Kidney (tissue), 14 donors: ENCODE measurements around the gene KCNT1. TPM values are rescaled to one million over a fixed set of nuclear protein-coding genes. Genes with fewer than 3 reads are reported as not detected.

Experiments
- DNase-seq, 5 donors: peaks; one replicate each; pipeline ENCODE4 v3.0.0-alpha.2; 2013 to 2020
- FAIRE-seq: peaks from 2 replicates; lab custom pipeline; 2012; peaks lifted over from hg19 to GRCh38; lab: Jason Lieb, UNC
- H3K27ac ChIP-seq, 2 donors: one replicate each; pipeline ENCODE4 v1.7.0; 2013; ENCODE audit warnings: low read depth in 2 of 2, low read length in 2 of 2, inconsistent platforms in 1 of 2
- H3K27me3 ChIP-seq: one replicate; pipeline ENCODE4 v1.7.1; 2013; ENCODE audit warnings: low read length, inconsistent platforms; ENCODE audit not compliant: control insufficient read depth, insufficient read depth
- H3K36me3 ChIP-seq, 3 donors: one replicate each; pipeline versions ENCODE4 v1.7.0 to v1.7.1; 2013; ENCODE audit warnings: low read length in 3 of 3, control low read depth in 1 of 3, inconsistent platforms in 1 of 3; ENCODE audit not compliant: insufficient read depth in 3 of 3, control insufficient read depth in 2 of 3
- H3K4me1 ChIP-seq, 3 donors: one replicate each; pipeline versions ENCODE4 v1.7.0 to v1.7.1; 2013; ENCODE audit warnings: low read length in 3 of 3, inconsistent platforms in 1 of 3, low read depth in 1 of 3; ENCODE audit not compliant: control insufficient read depth in 2 of 3, insufficient read depth in 2 of 3
- H3K4me3 ChIP-seq, 3 donors: one replicate each; pipeline versions ENCODE4 v1.7.0 to v1.8.1; 2013; ENCODE audit warnings: low read length in 3 of 3, control low read depth in 1 of 3, inconsistent platforms in 1 of 3
- H3K9ac ChIP-seq, 3 donors: one replicate each; pipeline versions ENCODE4 v1.7.0 to v1.7.1; 2013; ENCODE audit warnings: low read length in 3 of 3, control low read depth in 1 of 3, inconsistent platforms in 1 of 3
- H3K9me3 ChIP-seq, 3 donors: one replicate each; pipeline versions ENCODE4 v1.7.0 to v1.7.1; 2013; ENCODE audit warnings: low read length in 3 of 3, control low read depth in 1 of 3, inconsistent platforms in 1 of 3; ENCODE audit not compliant: control insufficient read depth in 2 of 3, insufficient read depth in 1 of 3
- CTCF ChIP-seq: IDR thresholded peaks from 3 replicates; pipeline ENCODE4 v1.5.1; 2012; ENCODE audit warnings: mild to moderate bottlenecking, moderate library complexity, borderline replicate concordance; ENCODE audit not compliant: insufficient read depth; ENCODE audit errors: extremely low read depth
- intact Hi-C: fragments of 100-400 bp; cut with DNase I; formaldehyde crosslinking; loops from one replicate; pipeline ENCODE4 v1.11.1; 2022
- polyA plus RNA-seq: library from polyadenylated mRNA; stranded (reverse); fragments of 350-450 nt; fragmentation: Illumina TruSeq; extraction: RNeasy Lipid Tissue Mini Kit (QIAGEN cat#74804); gene quantifications from one replicate; pipeline ENCODE4 v1.2.3, GENCODE V29; 2014; ENCODE audit warnings: low read depth, low replicate concordance; ENCODE audit not compliant: insufficient read depth
- total RNA-seq: library from RNA; stranded (reverse); fragmentation: NEBNext Ultra II Directional; extraction: Animal tissue kit (Norgen Biotek cat#: 25700); gene quantifications from one replicate; pipeline ENCODE4 v1.2.1, GENCODE V29; 2021
- donor health status: control.
- donor health status: control.
- donor health status: control.
- donor health status: control.
- donor health status: control.
- donor health status: DM: yes; HTN: yes; CAD: no.
- donor health status: Normal renal cell carcinoma (clear cell type).

Gene KCNT1
- total and polyA plus RNA-seq, 2 donors from 2014 or later, result 0.15 TPM; not detected in 1

- Histone ChIP-seq H3K9me3 (peaks cover 0 to 8% (median 0%) of the 10 kb centered on the region in 3 donors), H3K4me1 (no peaks in the 10 kb centered on the region), H3K27ac (no peak overlapping the region), H3K27me3 (no peaks in the 10 kb centered on the region), H3K4me3 (no peak overlapping the region), H3K36me3 (no peaks in the 10 kb centered on the region), H3K9ac (no peak overlapping the region)
- no peak for FAIRE-seq
- DNase-seq, result no peak
- intact Hi-C loops, result no loop called here
- TF ChIP-seq CTCF, result no peak
Observed at GRCh38 chr9:135759676-135760300, 57.8 kb downstream of the KCNT1 start.

GRCh38 chr9:135760465-135760864 lies 58.5 kb downstream of the KCNT1 start:
- intact Hi-C loops, result no loop called here
- Histone ChIP-seq H3K4me1 (no peaks in the 10 kb centered on the region), H3K27ac (no peak overlapping the region), H3K4me3 (no peak overlapping the region), H3K27me3 (no peaks in the 10 kb centered on the region), H3K9me3 (peaks cover 0 to 8% (median 0%) of the 10 kb centered on the region in 3 donors), H3K36me3 (no peaks in the 10 kb centered on the region), H3K9ac (no peak overlapping the region)
- DNase-seq (no peak), FAIRE-seq (no peak)
- TF ChIP-seq CTCF, result no peak

- FAIRE-seq, result no peak
- Histone ChIP-seq H3K9ac (no peak overlapping the region), H3K27ac (no peak overlapping the region), H3K36me3 (no peaks in the 10 kb centered on the region), H3K4me1 (no peaks in the 10 kb centered on the region), H3K9me3 (peaks cover 0 to 10% (median 0%) of the 10 kb centered on the region in 3 donors), H3K27me3 (no peaks in the 10 kb centered on the region), H3K4me3 (no peak overlapping the region)
- DNase-seq, result no peak
- intact Hi-C loops, result no loop called here
- no peak for TF ChIP-seq CTCF
Observed at GRCh38 chr9:135761150-135761844, 59.3 kb downstream of the KCNT1 start.
